HT1080 (cell line): Measurements from ENCODE around the gene PPP1R9A. TPM values are rescaled to one million over a fixed set of nuclear protein-coding genes. Genes with fewer than 3 reads are reported as not detected.
A peak's percentile ranks its signal among the peaks of the same experiment; 100 is the strongest.

Source experiments
- DNase-seq: peaks from one replicate; pipeline ENCODE4 v3.0.0-alpha.2; 2015; ENCODE audit warnings: low read depth
- total RNA-seq: library from RNA; depleted of rRNA; stranded (reverse); fragments of >200 nt; shearing (Covaris generic); gene quantifications from 2 replicates; pipeline ENCODE4 v1.2.3, GENCODE V29; 2014

PPP1R9A gene
- total RNA-seq, 1 experiment from 2014 or later = 4.3 TPM

GRCh38 chr7:95250571-95250970 is 343.2 kb downstream of the PPP1R9A start:
- DNase-seq = no peak

GRCh38 chr7:95251966-95252365 is 344.6 kb downstream of the PPP1R9A start:
- DNase-seq = no peak

- no peak for DNase-seq
Observed at GRCh38 chr7:95253986-95254385, 346.6 kb downstream of the PPP1R9A start.

GRCh38 chr7:95255691-95256090 is 348.3 kb downstream of the PPP1R9A start:
- DNase-seq = peak; percentile 20

GRCh38 chr7:95261895-95262415 is 354.6 kb downstream of the PPP1R9A start:
- no peak for DNase-seq

GRCh38 chr7:95262875-95263274 is 355.5 kb downstream of the PPP1R9A start:
- DNase-seq = no peak

- no peak for DNase-seq
Observed at GRCh38 chr7:95263785-95264362, 356.5 kb downstream of the PPP1R9A start.

GRCh38 chr7:95264363-95264891 is 357.0 kb downstream of the PPP1R9A start:
- DNase-seq = peak; percentile 88

GRCh38 chr7:95265634-95266033 is 358.2 kb downstream of the PPP1R9A start:
- DNase-seq = no peak

- DNase-seq = no peak
Observed at GRCh38 chr7:95267754-95268153, 360.4 kb downstream of the PPP1R9A start.

- no peak for DNase-seq
Observed at GRCh38 chr7:95269640-95270039, 362.2 kb downstream of the PPP1R9A start.

- DNase-seq = peak; percentile 43
Observed at GRCh38 chr7:95276114-95276513, 368.7 kb downstream of the PPP1R9A start.

- DNase-seq = no peak
Observed at GRCh38 chr7:95279417-95279816, 372.0 kb downstream of the PPP1R9A start.

- DNase-seq = no peak
Observed at GRCh38 chr7:95286096-95286495, 378.7 kb downstream of the PPP1R9A start.

GRCh38 chr7:95290166-95290830 is 382.9 kb downstream of the PPP1R9A start:
- no peak for DNase-seq

- DNase-seq = no peak
Observed at GRCh38 chr7:95295397-95295796, 388.0 kb downstream of the PPP1R9A start.

- DNase-seq = no peak
Observed at GRCh38 chr7:95296456-95296855, 389.1 kb downstream of the PPP1R9A start.

GRCh38 chr7:95297041-95297440 is 389.6 kb downstream of the PPP1R9A start:
- no peak for DNase-seq

- no peak for DNase-seq
Observed at GRCh38 chr7:95298091-95298490, 390.7 kb downstream of the PPP1R9A start.

GRCh38 chr7:95303013-95303905 is 395.9 kb downstream of the PPP1R9A start:
- DNase-seq = no peak

GRCh38 chr7:95304990-95305389 is 397.6 kb downstream of the PPP1R9A start:
- DNase-seq = no peak

GRCh38 chr7:95309951-95310350 is 402.6 kb downstream of the PPP1R9A start:
- DNase-seq = no peak
